HG02763 (cell line): ENCODE data around the gene MPV17L.
"Not testable (repeated sequence)": the region's sequence is repeated elsewhere in the genome, so short reads cannot be mapped to it uniquely, and the experiment has no call there.

Source experiments
- ATAC-seq: cut with Tn5 transposase; IDR thresholded peaks from one replicate; pipeline ENCODE4 v1.9.1; 2021; ENCODE audit warnings: mild to moderate bottlenecking, moderate library complexity; ENCODE audit not compliant: unreplicated experiment

The MPV17L gene

GRCh38 chr16:15407756-15408155 lies 12.2 kb downstream of the MPV17L start:
- not testable (repeated sequence) for ATAC-seq

- ATAC-seq, result not testable (repeated sequence)
Measured at GRCh38 chr16:15409476-15409875, 13.9 kb downstream of the MPV17L start.

DNA sequence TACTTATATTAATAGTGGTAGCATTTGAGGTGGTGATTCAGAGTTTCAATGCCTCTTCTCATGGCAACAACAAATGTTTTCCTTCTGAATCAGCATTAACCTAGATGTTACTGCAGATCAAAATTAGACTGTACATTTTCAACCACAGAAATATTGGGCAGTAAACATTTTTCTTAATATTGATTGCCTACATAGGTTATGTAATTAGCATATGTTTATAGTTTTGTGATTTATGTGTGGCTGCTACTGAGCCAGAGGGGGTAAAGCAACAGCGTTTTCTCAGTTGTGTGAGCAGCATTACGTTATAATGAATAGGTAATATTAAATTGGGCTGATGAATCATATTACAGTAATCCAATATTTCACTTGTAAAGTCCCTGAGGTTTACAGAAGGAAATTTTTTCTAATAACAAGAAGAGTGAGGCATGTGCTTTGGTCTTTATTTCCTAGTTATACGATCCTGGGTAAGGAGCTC lies 20.0 kb downstream of the MPV17L start:
- ATAC-seq, result no peak

GRCh38 chr16:15417197-15417596 lies 21.6 kb downstream of the MPV17L start:
- ATAC-seq, result no peak

DNA sequence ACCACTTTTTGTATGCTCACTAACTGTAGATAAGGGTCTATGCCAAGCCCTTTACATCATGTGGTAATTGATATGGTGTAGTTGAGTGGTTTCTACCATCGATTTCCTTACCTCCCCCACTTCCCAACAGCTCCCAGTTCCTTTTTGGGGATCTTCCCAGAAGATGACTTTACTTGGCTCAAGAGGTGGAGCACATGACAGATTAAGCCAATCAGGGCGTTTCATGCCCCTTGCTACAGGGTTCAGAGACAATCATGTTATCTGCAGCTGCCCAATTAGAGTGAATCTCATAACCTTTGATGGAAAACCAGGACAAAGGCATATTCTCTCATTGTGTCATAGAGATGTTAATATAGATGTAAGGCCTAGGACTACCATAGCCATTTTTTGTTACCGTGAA lies 22.7 kb downstream of the MPV17L start:
- ATAC-seq, result no peak

- ATAC-seq, result not testable (repeated sequence)
Measured at GRCh38 chr16:15421696-15422095, 26.1 kb downstream of the MPV17L start.

DNA sequence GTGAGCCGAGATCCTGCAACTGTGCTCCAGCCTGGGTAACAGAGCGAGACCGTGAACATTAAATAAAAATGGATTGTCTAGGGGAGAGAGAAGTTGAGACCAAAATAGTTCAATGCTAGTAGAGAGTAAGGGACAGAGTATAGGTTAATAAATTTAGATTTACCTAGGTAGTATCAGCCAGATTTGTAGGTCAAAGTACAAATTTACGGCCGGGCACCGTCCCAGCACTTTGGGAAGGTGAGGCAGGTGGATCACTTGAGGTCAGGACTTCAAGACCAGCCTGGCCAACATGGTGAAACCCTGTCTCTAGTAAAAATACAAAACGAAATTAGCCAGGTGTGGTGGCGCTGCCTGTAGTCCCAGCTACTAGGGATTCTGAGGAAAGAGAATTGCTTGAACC lies 26.7 kb downstream of the MPV17L start:
- no peak for ATAC-seq

DNA sequence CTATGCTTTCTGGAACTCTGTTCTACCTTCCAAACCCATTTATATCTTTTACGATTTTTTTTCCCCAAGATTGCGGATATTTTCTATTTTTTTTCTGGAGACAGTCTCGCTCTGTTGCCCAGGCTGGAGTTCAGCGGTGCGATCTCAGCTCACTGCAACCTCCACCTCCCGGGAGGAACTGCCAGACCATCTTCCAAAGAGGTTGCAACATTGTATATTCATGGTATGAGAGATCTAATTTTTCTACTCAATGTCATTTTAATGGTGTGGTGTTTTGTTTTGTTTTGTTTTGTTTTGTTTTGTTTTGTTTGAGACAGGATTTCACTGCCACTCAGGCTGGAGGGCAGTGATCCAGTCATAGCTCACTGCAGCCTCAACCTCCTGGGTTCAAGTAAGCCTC lies 30.3 kb downstream of the MPV17L start:
- ATAC-seq, result no peak

DNA sequence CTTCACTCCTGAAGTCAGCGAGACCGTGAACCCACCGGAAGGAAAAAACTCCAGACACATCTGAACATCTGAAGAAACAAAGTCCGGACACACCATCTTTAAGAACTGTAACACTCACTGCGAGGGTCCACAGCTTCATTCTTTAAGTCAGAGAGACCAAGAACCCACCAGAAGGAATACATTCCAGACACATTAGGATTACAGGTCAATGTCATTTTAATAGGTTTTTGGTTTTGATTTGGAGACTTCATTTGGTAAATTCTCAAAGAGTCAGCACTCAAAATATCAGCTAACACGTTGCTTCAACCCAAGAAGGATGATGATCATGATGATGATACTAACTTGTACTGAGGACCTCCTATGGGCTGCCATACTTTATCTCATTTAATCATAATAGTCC lies 31.2 kb downstream of the MPV17L start:
- ATAC-seq, result no peak

- ATAC-seq, result no peak
Measured at GRCh38 chr16:15427648-15428239, 32.2 kb downstream of the MPV17L start.

DNA sequence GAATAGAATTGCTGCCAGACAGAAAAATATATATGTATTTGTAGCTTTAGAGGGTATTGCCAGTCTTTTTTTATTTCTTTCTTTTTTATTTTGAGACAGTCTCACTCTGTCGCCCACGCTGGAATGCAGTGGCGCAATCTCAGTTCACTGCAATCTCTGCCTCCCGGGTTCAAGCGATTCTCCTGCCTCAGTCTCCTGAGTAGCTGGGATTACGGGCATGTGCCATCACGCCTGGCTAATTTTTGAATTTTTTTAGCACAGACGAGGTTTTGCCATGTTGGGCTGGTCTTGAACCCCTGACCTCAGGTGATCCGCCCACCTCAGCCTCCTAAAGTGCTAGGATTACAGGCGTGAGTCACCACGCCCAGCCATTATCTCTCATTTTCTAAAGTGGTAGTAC lies 35.3 kb downstream of the MPV17L start:
- ATAC-seq, result not testable (repeated sequence)

DNA sequence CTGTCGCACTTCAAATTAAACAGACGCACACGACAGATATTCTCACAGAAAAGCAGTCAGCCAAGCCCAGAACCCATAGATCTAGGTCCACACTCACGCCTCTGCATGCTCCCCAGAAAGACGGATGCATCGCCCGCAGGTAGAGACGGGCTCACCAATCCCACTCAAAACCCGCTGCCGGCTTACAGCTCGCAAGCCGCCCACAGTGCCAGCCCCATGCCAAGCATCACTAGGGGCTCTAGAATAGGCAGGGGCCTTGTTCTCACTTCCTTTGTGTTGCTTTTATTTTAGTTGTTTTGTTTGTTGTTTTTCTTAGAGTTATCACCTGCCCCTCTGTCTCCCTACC lies 38.5 kb downstream of the MPV17L start:
- ATAC-seq, result no peak

DNA sequence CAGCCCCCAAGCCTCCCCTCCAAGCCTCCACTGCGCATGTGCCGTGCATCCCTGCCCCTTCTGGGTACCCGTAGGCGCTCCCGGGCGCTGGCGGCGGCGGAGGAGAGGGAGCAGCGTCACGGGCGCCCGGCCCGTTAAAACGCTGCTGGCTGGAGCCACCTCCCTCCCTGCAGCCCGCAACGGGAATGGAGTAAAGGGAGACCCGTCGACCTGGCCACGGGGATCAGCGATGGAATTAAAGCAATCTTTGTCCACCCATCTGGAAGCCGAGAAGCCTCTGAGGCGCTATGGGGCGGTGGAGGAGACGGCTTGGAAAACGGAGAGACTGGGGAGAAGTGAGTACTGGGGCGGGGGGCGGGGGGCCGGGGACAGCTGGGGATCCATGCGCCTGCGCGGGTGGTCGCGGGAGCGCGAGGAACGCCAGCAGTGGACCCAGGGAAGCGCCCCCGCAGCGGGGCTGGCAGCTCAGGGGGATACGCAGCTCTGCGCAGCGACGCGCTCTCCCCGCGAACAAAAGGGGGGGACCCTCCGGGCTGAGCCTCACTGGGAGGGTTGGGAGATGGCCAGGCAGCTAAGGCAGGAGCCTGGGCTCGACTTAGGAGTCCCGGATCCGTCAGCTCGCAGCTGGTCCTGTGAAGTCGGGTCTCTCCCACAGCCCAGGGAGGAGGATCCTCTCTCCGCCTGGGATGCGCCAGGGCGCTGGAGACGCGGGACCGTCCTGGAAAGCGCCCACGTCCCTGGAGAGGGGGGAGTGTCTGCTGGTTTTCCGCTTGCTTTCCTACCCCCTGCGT lies 39.1 kb downstream of the MPV17L start, which contains the start of gene BMERB1:
BMERB1 (plus strand) TSS at position 164 of the 791 bp plus-strand sequence; CDS start at position 230, 66 bp downstream.
- ATAC-seq, result no peak

GRCh38 chr16:15435216-15435864 lies 39.8 kb downstream of the MPV17L start:
- ATAC-seq, result no peak

GRCh38 chr16:15439102-15439501 lies 43.5 kb downstream of the MPV17L start:
- ATAC-seq, result no peak

DNA sequence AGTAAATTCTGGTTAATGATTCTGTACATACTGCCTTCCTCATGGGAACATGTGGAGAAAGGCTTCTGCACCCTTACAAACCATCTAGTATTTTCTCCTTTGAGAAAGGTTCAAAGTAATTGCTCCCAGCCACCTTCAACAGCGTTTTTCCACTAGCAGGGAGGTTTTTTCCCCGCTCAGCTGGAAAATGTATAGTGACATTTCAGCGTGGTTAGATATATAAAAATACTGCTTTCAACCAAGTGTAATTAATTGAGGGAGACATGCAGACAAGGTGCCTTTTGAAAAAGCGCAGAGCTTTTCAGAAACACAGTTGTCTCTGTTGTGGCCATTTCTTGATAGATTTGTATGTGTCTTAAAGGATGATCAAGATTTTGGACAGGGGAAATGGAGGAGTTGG lies 44.0 kb downstream of the MPV17L start:
- no peak for ATAC-seq

GRCh38 chr16:15440852-15441251 lies 45.3 kb downstream of the MPV17L start:
- no peak for ATAC-seq

DNA sequence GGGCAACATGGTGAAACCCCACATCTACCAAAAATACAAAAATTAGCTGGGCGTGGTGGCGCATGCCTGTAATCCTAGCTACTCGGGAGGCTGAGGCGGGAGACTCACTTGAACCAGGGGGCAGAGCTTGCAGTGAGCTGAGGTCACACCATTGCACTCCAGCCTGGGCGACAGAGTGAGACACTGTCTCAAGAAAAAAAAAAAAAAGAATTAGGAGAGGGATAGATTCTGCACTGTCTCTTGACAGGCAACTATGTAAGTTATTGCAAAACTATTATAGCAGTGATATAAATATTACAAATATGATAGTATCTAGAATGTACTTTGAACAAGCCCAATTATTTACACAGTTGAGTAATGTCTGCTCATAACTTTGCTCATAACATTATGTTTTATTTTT lies 46.6 kb downstream of the MPV17L start:
- not testable (repeated sequence) for ATAC-seq

DNA sequence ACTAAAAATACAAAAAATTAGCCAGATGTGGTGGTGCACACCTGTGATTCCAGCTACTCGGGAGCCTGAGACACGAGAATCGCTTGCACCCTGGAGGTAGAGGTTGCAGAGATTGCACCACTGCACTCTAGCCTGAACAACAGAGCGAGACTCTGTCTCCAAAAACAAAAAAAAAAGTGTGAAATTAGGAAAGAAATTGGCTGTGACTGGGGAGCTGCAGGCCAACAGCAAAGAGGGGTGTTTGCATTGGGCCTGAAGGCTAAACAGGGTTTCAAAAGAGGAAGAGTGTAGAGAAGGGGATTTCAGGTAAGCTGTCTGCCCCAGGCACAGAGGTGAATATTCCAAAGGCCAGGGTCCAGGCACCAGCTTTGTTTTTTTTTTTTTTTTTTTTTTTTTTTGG lies 48.2 kb downstream of the MPV17L start:
- ATAC-seq, result no peak

GRCh38 chr16:15444264-15444663 lies 48.7 kb downstream of the MPV17L start:
- no peak for ATAC-seq

GRCh38 chr16:15445450-15445849 lies 49.9 kb downstream of the MPV17L start:
- ATAC-seq, result no peak

- ATAC-seq, result no peak
Measured at GRCh38 chr16:15446901-15447300, 51.3 kb downstream of the MPV17L start.
